SU-DHL-6 (cell line): ENCODE measurements around the gene SETD6.

Source experiments
- H2AFZ ChIP-seq: fragments of 200-600 bp; sonication (generic); 2 replicates; pipeline ENCODE4 v1.6.1; 2014; ENCODE audit warnings: low read depth, mild to moderate bottlenecking, moderate library complexity, mixed read lengths, antibody characterized with exemption, low read length; ENCODE audit not compliant: severe bottlenecking
- H3F3A ChIP-seq: fragments of 200-600 bp; shearing (Covaris generic); 2 replicates; pipeline ENCODE4 v1.6.0; 2016; ENCODE audit warnings: antibody characterized with exemption, mild to moderate bottlenecking; ENCODE audit not compliant: insufficient read depth
- H3K27ac ChIP-seq: fragments of 200-600 bp; sonication (generic); 2 replicates; pipeline ENCODE4 v1.5.1; 2016; ENCODE audit warnings: low read depth, mild to moderate bottlenecking, low read length, moderate library complexity, mixed read lengths
- H3K27me3 ChIP-seq: fragments of 200-600 bp; sonication (generic), shearing (Covaris generic); 2 replicates; pipeline ENCODE4 v1.6.0; 2014; ENCODE audit warnings: mild to moderate bottlenecking, low read length
- H3K36me3 ChIP-seq: fragments of 200-600 bp; sonication (generic); 2 replicates; pipeline ENCODE4 v1.6.1; 2014; ENCODE audit warnings: mild to moderate bottlenecking, low read length, mixed read lengths
- H3K4me2 ChIP-seq: fragments of 300-600, 200-600 bp; shearing (Covaris generic), sonication (generic); 2 replicates; pipeline ENCODE4 v1.6.0; 2014; ENCODE audit warnings: low read length, low read depth, mild to moderate bottlenecking; ENCODE audit not compliant: poor library complexity, severe bottlenecking
- H3K4me3 ChIP-seq: fragments of 200-600 bp; sonication (generic); 2 replicates; pipeline ENCODE4 v1.5.1; 2014; ENCODE audit warnings: antibody characterized with exemption, low read length, mild to moderate bottlenecking, mixed read lengths; ENCODE audit not compliant: insufficient read depth, poor library complexity, severe bottlenecking
- H3K79me2 ChIP-seq: fragments of 200-600 bp; sonication (generic); 2 replicates; pipeline ENCODE4 v1.6.1; 2014; ENCODE audit warnings: mild to moderate bottlenecking, low read length, moderate library complexity; ENCODE audit not compliant: insufficient read depth
- H3K9ac ChIP-seq: fragments of 200-600 bp; sonication (generic); 2 replicates; pipeline ENCODE4 v1.7.0; 2014; ENCODE audit warnings: mild to moderate bottlenecking, low read length
- H3K9me2 ChIP-seq: fragments of 200-600 bp; sonication (generic); replicated peaks from 2 replicates; pipeline ENCODE4 v1.6.1; 2014; ENCODE audit warnings: low read length; ENCODE audit not compliant: insufficient read depth
- H3K9me3 ChIP-seq: fragments of 200-600 bp; sonication (generic); 2 replicates; pipeline ENCODE4 v1.6.1; 2014; ENCODE audit warnings: low read length, mixed read lengths; ENCODE audit not compliant: insufficient read depth
- H4K20me1 ChIP-seq: fragments of 200-600 bp; sonication (generic); 2 replicates; pipeline ENCODE4 v1.6.1; 2014; ENCODE audit warnings: low read depth, mild to moderate bottlenecking, antibody characterized with exemption, low read length, moderate library complexity, mixed read lengths
- CTCF ChIP-seq: fragments of 200-600 bp; sonication (generic); IDR thresholded peaks from one replicate; pipeline ENCODE4 v1.5.1; 2017; ENCODE audit warnings: antibody characterized with exemption, mild to moderate bottlenecking, low read length, moderate library complexity; ENCODE audit not compliant: insufficient read depth, poor library complexity, severe bottlenecking
- EZH2phosphoT487 ChIP-seq: fragments of 200-600 bp; sonication (generic), shearing (Covaris generic); conservative IDR thresholded peaks from 2 replicates; pipeline ENCODE4 v1.6.1; 2018; ENCODE audit warnings: mild to moderate bottlenecking, antibody characterized with exemption, low read length, moderate library complexity, mixed read lengths

The SETD6 gene

GRCh38 chr16:58467905-58468304 is 47.4 kb upstream of the SETD6 start:
- H3K27me3 ChIP-seq = no peaks in the 10 kb centered on the region
- H2AFZ ChIP-seq = no peak overlapping the region
- no peak overlapping the region for H3K4me2 ChIP-seq
- no peak overlapping the region for H3K9ac ChIP-seq
- H3F3A ChIP-seq = no peaks in the 10 kb centered on the region
- no peaks in the 10 kb centered on the region for H4K20me1 ChIP-seq
- H3K4me3 ChIP-seq = no peak overlapping the region
- no peak for TF ChIP-seq CTCF
- no peak for TF ChIP-seq EZH2phosphoT487
- no peaks in the 10 kb centered on the region for H3K79me2 ChIP-seq
- H3K27ac ChIP-seq = no peak overlapping the region
- H3K36me3 ChIP-seq = no peaks in the 10 kb centered on the region
- no peaks in the 10 kb centered on the region for H3K9me3 ChIP-seq
- H3K9me2 ChIP-seq = no peaks in the 10 kb centered on the region

- no peaks in the 10 kb centered on the region for H3K79me2 ChIP-seq
- H2AFZ ChIP-seq = no peak overlapping the region
- H3K4me2 ChIP-seq = no peak overlapping the region
- no peak overlapping the region for H3K4me3 ChIP-seq
- H3K9me2 ChIP-seq = no peaks in the 10 kb centered on the region
- H3K36me3 ChIP-seq = no peaks in the 10 kb centered on the region
- no peaks in the 10 kb centered on the region for H4K20me1 ChIP-seq
- no peaks in the 10 kb centered on the region for H3K9me3 ChIP-seq
- H3K9ac ChIP-seq = no peak overlapping the region
- H3K27ac ChIP-seq = no peak overlapping the region
- no peaks in the 10 kb centered on the region for H3K27me3 ChIP-seq
- no peak for TF ChIP-seq EZH2phosphoT487
- TF ChIP-seq CTCF = no peak
- H3F3A ChIP-seq = no peaks in the 10 kb centered on the region
Observed at GRCh38 chr16:58471209-58471975, 43.9 kb upstream of the SETD6 start.

- Histone ChIP-seq H3K79me2 (no peaks in the 10 kb centered on the region), H2AFZ (no peak overlapping the region), H3K4me3 (no peak overlapping the region), H3K36me3 (no peaks in the 10 kb centered on the region), H3K9me3 (no peaks in the 10 kb centered on the region), H3K9ac (no peak overlapping the region), H3K9me2 (no peaks in the 10 kb centered on the region), H3K4me2 (no peak overlapping the region), H3K27ac (no peak overlapping the region), H3K27me3 (no peaks in the 10 kb centered on the region), H3F3A (no peaks in the 10 kb centered on the region), H4K20me1 (no peaks in the 10 kb centered on the region)
- TF ChIP-seq EZH2phosphoT487 (no peak), CTCF (no peak)
Observed at GRCh38 chr16:58472266-58472665, 43.1 kb upstream of the SETD6 start.
